AG04449 (cell line): ENCODE measurements around the gene CBFA2T2.

Experiments used
- CTCF ChIA-PET: fragments of 350-600 bp; formaldehyde crosslinking; extraction: SDS; loops from one replicate; lab custom pipeline; 2021; ENCODE audit warnings: antibody characterized with exemption; lab: Yijun Ruan, JAX
- POLR2A ChIA-PET: fragments of 400-600, 350-600 bp; formaldehyde crosslinking; extraction: SDS; loops from one replicate; lab custom pipeline; 2020; ENCODE audit warnings: antibody characterized with exemption, inconsistent platforms; lab: Yijun Ruan, JAX
- DNase-seq: peaks from one replicate; pipeline ENCODE4 v3.0.0-alpha.2; 2010; ENCODE audit warnings: low read depth, low spot score
- H3K4me3 ChIP-seq: 2 replicates; pipeline ENCODE4 v1.5.1; 2011; ENCODE audit warnings: low read depth, mild to moderate bottlenecking, control low read depth, low read length
- CTCF ChIP-seq: IDR thresholded peaks from one replicate; pipeline ENCODE4 v1.5.1; 2011; ENCODE audit warnings: mild to moderate bottlenecking, moderate library complexity, low read length, control low read depth, inconsistent platforms; ENCODE audit not compliant: insufficient read depth; ENCODE audit errors: missing control alignments

CBFA2T2 gene

GRCh38 chr20:33659341-33660034, 169.6 kb downstream of the CBFA2T2 start:
- no peak for DNase-seq
- CTCF ChIA-PET, result no interaction called here
- no peak overlapping the region for H3K4me3 ChIP-seq
- POLR2A ChIA-PET, result no interaction called here
- no peak for TF ChIP-seq CTCF

- H3K4me3 ChIP-seq, result no peak overlapping the region
- POLR2A ChIA-PET, result no interaction called here
- no peak for DNase-seq
- CTCF ChIA-PET, result interaction anchor here (8.7 kb wide), 1 partner anchor 9 kb away, joined by 99 read pairs; no protein-coding TSS in a partner anchor
- no peak for TF ChIP-seq CTCF
These were observed 170.3 kb downstream of the CBFA2T2 start for GRCh38 chr20:33660035-33660684.

- ChIA-PET CTCF (interaction anchor here (8.7 kb wide), 1 partner anchor 9 kb away, joined by 99 read pairs; no protein-coding TSS in a partner anchor), POLR2A (no interaction called here)
- DNase-seq, result no peak
- no peak for TF ChIP-seq CTCF
- no peak overlapping the region for H3K4me3 ChIP-seq
These were observed 170.8 kb downstream of the CBFA2T2 start for GRCh38 chr20:33660685-33661058.

- TF ChIP-seq CTCF, result no peak
- POLR2A ChIA-PET, result interaction anchor here (1.4 to 1.8 kb wide), 2 partner anchors 9 to 13 kb away, joined by 4 to 5 read pairs; no protein-coding TSS in a partner anchor
- CTCF ChIA-PET, result interaction anchor here (1.7 to 8.7 kb wide), 2 partner anchors 11 to 205 kb away, joined by 12 to 99 read pairs; no protein-coding TSS in a partner anchor
- DNase-seq, result no peak
- peak within 1 kb of the TSS; percentile 72 for H3K4me3 ChIP-seq
These were observed 172.3 kb downstream of the CBFA2T2 start, which contains the start of gene C20orf144 for GRCh38 chr20:33662172-33662571. Gene C20orf144, plus strand, starts transcription at chr20:33662327. Its CDS starts 19 bp downstream, at chr20:33662346.

- DNase-seq, result no peak
- ChIA-PET POLR2A (interaction anchor here (0.7 to 1.8 kb wide), 8 partner anchors 8 to 219 kb away, joined by 3 to 10 read pairs (median 4); no protein-coding TSS in a partner anchor), CTCF (interaction anchor here (1.1 to 8.7 kb wide), 3 partner anchors 12 to 467 kb away, joined by 3 to 99 read pairs (median 12); no protein-coding TSS in a partner anchor)
- H3K4me3 ChIP-seq, result peak overlapping the region; percentile 72
- TF ChIP-seq CTCF, result no peak
These were observed 173.5 kb downstream of the CBFA2T2 start for GRCh38 chr20:33663161-33664084.
